Astrocyte of the hippocampus (primary cell): ENCODE measurements around the gene RINL.
"Not testable (repeated sequence)": the region's sequence is repeated elsewhere in the genome, so short reads cannot be mapped to it uniquely, and the experiment has no call there.

ENCODE experiments used
- DNase-seq: peaks from one replicate; pipeline ENCODE4 v3.0.0; 2011; ENCODE audit warnings: low read depth, low spot score

Gene RINL

GRCh38 chr19:38836983-38837626, 41.0 kb downstream of the RINL start:
- no peak for DNase-seq

- no peak for DNase-seq
These were observed 41.7 kb downstream of the RINL start for GRCh38 chr19:38836159-38836982.

- no peak for DNase-seq
These were observed 43.5 kb downstream of the RINL start for GRCh38 chr19:38834590-38834989.

- DNase-seq = no peak
These were observed 44.0 kb downstream of the RINL start for GRCh38 chr19:38834104-38834490.

- DNase-seq = no peak
These were observed 45.0 kb downstream of the RINL start for GRCh38 chr19:38833092-38833425.

GRCh38 chr19:38831142-38831605, 46.9 kb downstream of the RINL start:
- peak; percentile 95 for DNase-seq

GRCh38 chr19:38830039-38830733, 47.9 kb downstream of the RINL start:
- no peak for DNase-seq

- DNase-seq = not testable (repeated sequence)
These were observed 48.9 kb downstream of the RINL start for GRCh38 chr19:38829203-38829602.

GRCh38 chr19:38826856-38827551, 51.1 kb downstream of the RINL start:
- no peak for DNase-seq

GRCh38 chr19:38825936-38826335, 52.1 kb downstream of the RINL start:
- not testable (repeated sequence) for DNase-seq

- DNase-seq = not testable (repeated sequence)
These were observed 56.7 kb downstream of the RINL start for GRCh38 chr19:38821230-38821825.

- no peak for DNase-seq
These were observed 58.7 kb downstream of the RINL start for GRCh38 chr19:38819231-38819920.
